Subcutaneous adipose tissue (tissue), 4 donors: Measurements from ENCODE around the gene STK26. TPM values are rescaled to one million over a fixed set of nuclear protein-coding genes. Genes with fewer than 3 reads are reported as not detected.

Experiments
- CTCF ChIP-seq: fragments of 450-650 bp; IDR thresholded peaks from one replicate; pipeline ENCODE4 v1.5.1; 2016; ENCODE audit warnings: low read depth, mild to moderate bottlenecking, control low read depth, antibody characterized with exemption, moderate library complexity
- total RNA-seq, 4 donors: library from RNA; depleted of rRNA; stranded (reverse); fragments of >200 nt; gene quantifications; one replicate each; pipeline ENCODE4 v1.1.0, GENCODE V29; 2016

The STK26 gene
- total RNA-seq, 4 donors from 2014 or later, result 5.4 to 8.4 (median 7.3) TPM

GRCh38 chrX:132077912-132078311 lies 54.8 kb downstream of the STK26 start:
- TF ChIP-seq CTCF, result no peak

- TF ChIP-seq CTCF, result no peak
These were observed 62.7 kb downstream of the STK26 start for GRCh38 chrX:132085786-132086185.

- TF ChIP-seq CTCF, result no peak
These were observed 63.6 kb downstream of the STK26 start for GRCh38 chrX:132086672-132087071.

GRCh38 chrX:132088864-132089263 lies 65.8 kb downstream of the STK26 start:
- TF ChIP-seq CTCF, result no peak

GRCh38 chrX:132090403-132091159 lies 67.5 kb downstream of the STK26 start:
- TF ChIP-seq CTCF, result no peak

- no peak for TF ChIP-seq CTCF
These were observed 69.5 kb downstream of the STK26 start for GRCh38 chrX:132092439-132093065.

GRCh38 chrX:132093239-132093860 lies 70.2 kb downstream of the STK26 start:
- TF ChIP-seq CTCF, result no peak
